ENCODE measurements around the gene SUMO4. TPM values are rescaled to one million over a fixed set of nuclear protein-coding genes. Genes with fewer than 3 reads are reported as not detected.

The SUMO4 gene
- total RNA-seq, 1 experiment from 2014 or later, result 2.8 TPM

GRCh38 chr6:149365197-149365596 is 34.9 kb upstream of the SUMO4 start:
- no peak for DNase-seq (ENCODE audit: low spot score)
- POLR2A ChIA-PET (ENCODE audit: low non-redundant PET), result no interaction called here
- Histone ChIP-seq H3K27me3 (replicated peaks; ENCODE audit: insufficient read depth, low read depth, low read length, poor library complexity) (no peaks in the 10 kb centered on the region), H3K4me3 (ENCODE audit: low read depth, low read length, poor library complexity, severe bottlenecking) (no peak overlapping the region), H3K4me1 (ENCODE audit: insufficient read depth, low read length, poor library complexity, severe bottlenecking) (no peaks in the 10 kb centered on the region), H3K27ac (ENCODE audit: low read depth, low read length, poor library complexity, severe bottlenecking) (no peak overlapping the region), H3K9me3 (ENCODE audit: low read depth, low read length, poor library complexity, severe bottlenecking) (no peaks in the 10 kb centered on the region), H3K36me3 (ENCODE audit: insufficient read depth, low read length, poor library complexity, severe bottlenecking) (no peaks in the 10 kb centered on the region)
- no TSS peak for BruUV-seq (replicated peaks)
- TF ChIP-seq EZH2 (IDR thresholded peaks at IDR 0.05; ENCODE audit: borderline replicate concordance, low read depth, low read length, poor library complexity, severe bottlenecking) (no peak), CTCF (conservative IDR thresholded peaks at IDR 0.05; ENCODE audit: low read depth, low read length) (no peak)
- intact Hi-C loops (cut with micrococcal nuclease; ENCODE audit: unreplicated experiment), result no loop called here
- CTCF ChIA-PET, result no interaction called here

DNA sequence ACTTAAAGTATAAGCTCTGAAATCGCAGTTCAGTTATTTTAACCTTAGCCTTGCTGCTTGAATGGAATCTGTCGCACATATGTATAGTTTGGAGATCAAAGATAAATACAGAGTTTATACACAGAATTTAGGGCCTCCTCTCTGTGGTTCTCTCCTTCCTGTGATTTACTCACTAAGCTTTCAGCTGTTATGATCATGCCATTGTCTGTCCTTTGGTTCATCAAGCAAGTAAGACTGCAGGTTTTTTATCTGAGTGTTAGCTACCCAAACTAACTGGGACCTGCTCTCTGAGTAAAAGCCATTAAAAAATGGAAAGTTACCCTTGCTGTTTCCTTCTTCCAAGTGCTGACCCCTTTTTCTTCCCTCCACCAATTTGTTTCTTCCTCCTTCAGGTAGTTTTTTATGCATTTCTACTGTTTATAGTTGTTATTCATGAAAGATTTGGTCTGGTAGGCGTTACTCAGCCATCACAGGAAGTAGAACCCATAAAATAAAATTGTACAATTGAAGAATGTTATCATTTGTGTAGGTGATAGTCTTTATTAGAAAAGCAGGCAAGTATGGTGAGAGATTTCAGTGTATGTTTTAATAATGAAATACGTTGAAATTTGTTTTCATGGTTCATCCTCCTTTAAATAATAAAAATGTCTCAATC is 33.7 kb upstream of the SUMO4 start:
- Histone ChIP-seq H3K36me3 (ENCODE audit: insufficient read depth, low read length, poor library complexity, severe bottlenecking) (no peaks in the 10 kb centered on the region), H3K27me3 (replicated peaks; ENCODE audit: insufficient read depth, low read depth, low read length, poor library complexity) (no peaks in the 10 kb centered on the region), H3K4me3 (ENCODE audit: low read depth, low read length, poor library complexity, severe bottlenecking) (no peak overlapping the region), H3K9me3 (ENCODE audit: low read depth, low read length, poor library complexity, severe bottlenecking) (no peaks in the 10 kb centered on the region), H3K4me1 (ENCODE audit: insufficient read depth, low read length, poor library complexity, severe bottlenecking) (no peaks in the 10 kb centered on the region), H3K27ac (ENCODE audit: low read depth, low read length, poor library complexity, severe bottlenecking) (no peak overlapping the region)
- no peak for DNase-seq (ENCODE audit: low spot score)
- TF ChIP-seq CTCF (conservative IDR thresholded peaks at IDR 0.05; ENCODE audit: low read depth, low read length), result no peak
- no peak for TF ChIP-seq EZH2 (IDR thresholded peaks at IDR 0.05; ENCODE audit: borderline replicate concordance, low read depth, low read length, poor library complexity, severe bottlenecking)
- ChIA-PET POLR2A (ENCODE audit: low non-redundant PET) (no interaction called here), CTCF (no interaction called here)
- BruUV-seq (replicated peaks), result no TSS peak
- intact Hi-C loops (cut with micrococcal nuclease; ENCODE audit: unreplicated experiment), result no loop called here

DNA sequence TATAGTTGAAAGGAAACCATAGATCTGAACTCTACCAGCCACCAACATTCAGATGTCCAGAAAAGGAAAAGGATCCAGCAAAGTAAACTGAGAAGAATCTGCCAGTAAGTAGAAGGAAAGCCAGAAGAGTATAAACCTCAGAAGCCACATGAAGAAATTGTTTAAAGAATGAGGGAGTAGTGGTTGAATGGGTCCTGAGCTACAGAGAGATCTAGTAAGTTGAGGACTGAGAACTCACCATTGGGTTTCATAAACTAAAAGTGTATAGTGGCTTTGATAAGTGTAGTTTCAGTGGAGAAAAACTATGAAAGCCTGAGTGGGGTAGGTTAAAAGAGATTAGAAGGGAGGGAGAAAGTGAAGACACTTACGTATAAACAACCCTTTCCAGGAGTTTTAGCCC is 32.0 kb upstream of the SUMO4 start:
- CTCF ChIA-PET, result no interaction called here
- H3K36me3 ChIP-seq (ENCODE audit: insufficient read depth, low read length, poor library complexity, severe bottlenecking), result no peaks in the 10 kb centered on the region
- no TSS peak for BruUV-seq (replicated peaks)
- H3K27me3 ChIP-seq (replicated peaks; ENCODE audit: insufficient read depth, low read depth, low read length, poor library complexity), result no peaks in the 10 kb centered on the region
- H3K27ac ChIP-seq (ENCODE audit: low read depth, low read length, poor library complexity, severe bottlenecking), result no peak overlapping the region
- no peak overlapping the region for H3K4me3 ChIP-seq (ENCODE audit: low read depth, low read length, poor library complexity, severe bottlenecking)
- intact Hi-C loops (cut with micrococcal nuclease; ENCODE audit: unreplicated experiment), result no loop called here
- H3K4me1 ChIP-seq (ENCODE audit: insufficient read depth, low read length, poor library complexity, severe bottlenecking), result no peaks in the 10 kb centered on the region
- TF ChIP-seq CTCF (conservative IDR thresholded peaks at IDR 0.05; ENCODE audit: low read depth, low read length) (no peak), EZH2 (IDR thresholded peaks at IDR 0.05; ENCODE audit: borderline replicate concordance, low read depth, low read length, poor library complexity, severe bottlenecking) (no peak)
- POLR2A ChIA-PET (ENCODE audit: low non-redundant PET), result no interaction called here
- no peaks in the 10 kb centered on the region for H3K9me3 ChIP-seq (ENCODE audit: low read depth, low read length, poor library complexity, severe bottlenecking)
- DNase-seq (ENCODE audit: low spot score), result no peak

Data from A673 (cell line).